T-cell (primary cell): ENCODE measurements around the gene SLC25A45. TPM values are rescaled to one million over a fixed set of nuclear protein-coding genes. Genes with fewer than 3 reads are reported as not detected.

ENCODE experiments used
- total RNA-seq, 35 experiments: library from RNA in 6 of 35; stranded (reverse) in 6 of 35; fragments of 120-200 nt in 1 of 35; gene quantifications; one replicate each; pipeline versions ENCODE4 v1.2.1 to v1.2.4 and lab custom pipeline; 2013 to 2026

The SLC25A45 gene
- total RNA-seq, 5 donors from 2014 or later (not counting 1 experiment from before 2014, with no cell fraction given) = 18.7 to 72.2 (median 22.6) TPM

Other genes with a start within 250 kb of the SLC25A45 start
- 10 to 100 TPM; 63.8 to 77.7 (median 68.8) TPM for gene SYVN1, start 248.1 kb downstream of the SLC25A45 start, total RNA-seq
- not detected for gene SPDYC, start 212.4 kb downstream of the SLC25A45 start, total RNA-seq
- gene CAPN1, start 200.7 kb downstream of the SLC25A45 start, total RNA-seq = 100 to 1,000 TPM in 4 of 5 donors, 10 to 100 TPM in 1; 98.4 to 171 (median 143) TPM
- gene POLA2, start 120.7 kb downstream of the SLC25A45 start, total RNA-seq = 10 to 100 TPM; 15.1 to 24.2 (median 20.4) TPM
- 1 to 10 TPM in 2 of 5 donors, under 1 TPM in 3; 0.69 to 2.4 (median 0.79) TPM for gene CDC42EP2, start 67.8 kb downstream of the SLC25A45 start, total RNA-seq
- 10 to 100 TPM; 57.9 to 95.4 (median 91.7) TPM for gene DPF2, start 48.8 kb downstream of the SLC25A45 start, total RNA-seq
- 1 to 10 TPM in 2 of 5 donors, under 1 TPM in 3; 0.48 to 1.3 (median 0.92) TPM for gene TIGD3, start 27.9 kb downstream of the SLC25A45 start, total RNA-seq
- gene FRMD8, start 4.0 kb upstream of the SLC25A45 start, total RNA-seq = 10 to 100 TPM; 35.6 to 79.1 (median 77.8) TPM
- gene NEAT1, start 40.2 kb upstream of the SLC25A45 start, total RNA-seq = 1,000 to 10,000 TPM in 1 of 5 donors, 100 to 1,000 TPM in 4; 368 to 1,017 (median 906) TPM
- gene MALAT1, start 116.4 kb upstream of the SLC25A45 start, total RNA-seq = over 10,000 TPM; 21,382 to 33,585 (median 22,045) TPM
- 10 to 100 TPM; 66.4 to 96.8 (median 76.8) TPM for gene SCYL1, start 142.4 kb upstream of the SLC25A45 start, total RNA-seq
- 100 to 1,000 TPM; 200 to 364 (median 284) TPM for gene LTBP3, start 175.7 kb upstream of the SLC25A45 start, total RNA-seq
- gene ZNRD2, start 187.8 kb upstream of the SLC25A45 start, total RNA-seq = 10 to 100 TPM; 32.5 to 36.9 (median 34.5) TPM
- gene FAM89B, start 189.9 kb upstream of the SLC25A45 start, total RNA-seq = 10 to 100 TPM; 36.3 to 72.9 (median 69.3) TPM
- gene EHBP1L1, start 193.4 kb upstream of the SLC25A45 start, total RNA-seq = 100 to 1,000 TPM; 115 to 170 (median 150) TPM
- gene KCNK7, start 213.2 kb upstream of the SLC25A45 start, total RNA-seq = 1 to 10 TPM; 2.3 to 8.0 (median 3.6) TPM
- gene MAP3K11, start 231.6 kb upstream of the SLC25A45 start, total RNA-seq = 100 to 1,000 TPM in 2 of 5 donors, 10 to 100 TPM in 3; 60.8 to 110 (median 84.0) TPM
- 10 to 100 TPM; 54.2 to 74.7 (median 66.8) TPM for gene PCNX3, start 233.1 kb upstream of the SLC25A45 start, total RNA-seq